SK-N-SH (cell line): ENCODE measurements around the gene PRR35. TPM values are rescaled to one million over a fixed set of nuclear protein-coding genes. Genes with fewer than 3 reads are reported as not detected.

Experiments
- CTCF ChIA-PET: fragments of 300-600, 350-600 bp; formaldehyde crosslinking; extraction: SDS; loops from one replicate; lab custom pipeline; 2021; lab: Yijun Ruan, JAX
- POLR2A ChIA-PET: fragments of 350-600 bp; sonication (Branson Sonifier 250); formaldehyde crosslinking; extraction: SDS; loops from one replicate; lab custom pipeline; 2020; ENCODE audit warnings: antibody characterized with exemption, inconsistent platforms; lab: Yijun Ruan, JAX
- DNase-seq: peaks from one replicate; pipeline ENCODE4 v3.0.0; 2012
- H2AFZ ChIP-seq: fragments of 200-600 bp; sonication (generic); 2 replicates; pipeline ENCODE4 v1.8.1; 2016; ENCODE audit warnings: antibody characterized with exemption, mild to moderate bottlenecking, low read depth
- H3F3A ChIP-seq: fragments of 200-600 bp; sonication (generic); replicated peaks from 2 replicates; pipeline ENCODE3; 2016; ENCODE audit warnings: antibody characterized with exemption, mild to moderate bottlenecking; ENCODE audit not compliant: insufficient read depth
- H3K27ac ChIP-seq, 2 experiments: fragments of 200-500 bp in 1 of 2; fragments of 200-600 bp in 1 of 2; sonication (Bioruptor generic) in 1 of 2; sonication (generic), shearing (Covaris generic) in 1 of 2; 2 replicates each; pipeline versions ENCODE4 v1.5.1 to v1.6.1; 2014 to 2016; ENCODE audit warnings: low read depth in 2 of 2, inconsistent platforms in 1 of 2, low read length in 1 of 2, mild to moderate bottlenecking in 1 of 2, mixed read lengths in 1 of 2
- H3K27me3 ChIP-seq: fragments of 200-600 bp; sonication (generic), shearing (Covaris generic); 2 replicates; pipeline ENCODE4 v1.6.1; 2016; ENCODE audit warnings: mixed run types; ENCODE audit not compliant: insufficient read depth
- H3K36me3 ChIP-seq, 2 experiments: fragments of 200-500 bp in 1 of 2; fragments of 200-600 bp in 1 of 2; sonication (Bioruptor generic) in 1 of 2; sonication (generic) in 1 of 2; replicated peaks in 1 of 2; 2 replicates each; pipeline versions ENCODE3 to v1.5.1; 2014 to 2016; ENCODE audit warnings: low read length in 1 of 2, mild to moderate bottlenecking in 1 of 2; ENCODE audit not compliant: insufficient read depth in 2 of 2, control insufficient read depth in 1 of 2
- H3K4me1 ChIP-seq, 2 experiments: fragments of 200-500 bp in 1 of 2; fragments of 200-600 bp in 1 of 2; sonication (Bioruptor generic) in 1 of 2; sonication (generic), shearing (Covaris generic) in 1 of 2; 2 replicates each; pipeline versions ENCODE4 v1.5.1 to v1.6.1; 2014 to 2016; ENCODE audit warnings: low read depth in 1 of 2, low read length in 1 of 2, mixed run types in 1 of 2; ENCODE audit not compliant: insufficient read depth in 2 of 2, control insufficient read depth in 1 of 2
- H3K4me2 ChIP-seq: fragments of 200-600 bp; sonication (generic), shearing (Covaris generic); 2 replicates; pipeline ENCODE4 v1.6.1; 2017; ENCODE audit warnings: mixed run types
- H3K4me3 ChIP-seq, 2 experiments: fragments of 200-500 bp in 1 of 2; fragments of 200-600 bp in 1 of 2; sonication (Bioruptor generic) in 1 of 2; sonication (generic), shearing (Covaris generic) in 1 of 2; 2 replicates each; pipeline versions ENCODE4 v1.5.1 to v1.8.1; 2014 to 2016; ENCODE audit warnings: low read depth in 2 of 2, inconsistent platforms in 1 of 2, low read length in 1 of 2, mild to moderate bottlenecking in 1 of 2, mixed read lengths in 1 of 2, moderate library complexity in 1 of 2
- H3K79me2 ChIP-seq: fragments of 200-600 bp; sonication (generic); 2 replicates; pipeline ENCODE4 v1.8.1; 2017; ENCODE audit warnings: mild to moderate bottlenecking; ENCODE audit not compliant: insufficient read depth
- H3K9ac ChIP-seq: fragments of 200-600 bp; sonication (generic); 2 replicates; pipeline ENCODE4 v1.6.1; 2017; ENCODE audit warnings: mixed run types
- H3K9me2 ChIP-seq: fragments of 200-600 bp; sonication (generic); 2 replicates; pipeline ENCODE4 v1.6.1; 2017; ENCODE audit warnings: mixed run types
- H3K9me3 ChIP-seq: fragments of 200-600 bp; sonication (generic); 2 replicates; pipeline ENCODE4 v1.6.1; 2017; ENCODE audit warnings: mixed run types, mild to moderate bottlenecking, moderate library complexity
- H4K20me1 ChIP-seq: fragments of 200-600 bp; sonication (generic); 2 replicates; pipeline ENCODE4 v1.6.1; 2017; ENCODE audit warnings: mild to moderate bottlenecking, mixed run types; ENCODE audit not compliant: insufficient read depth
- CHD2 ChIP-seq: fragments of 150-350 bp; IDR thresholded peaks from 2 replicates; pipeline ENCODE4 v1.6.1; 2018; ENCODE audit warnings: low read length; ENCODE audit not compliant: partially characterized antibody
- EP300 ChIP-seq, 2 experiments: IDR thresholded peaks; 2 replicates each; pipeline versions ENCODE4 v1.4.0 to v1.6.1; 2012; ENCODE audit warnings: borderline replicate concordance in 1 of 2, low read depth in 1 of 2, low read length in 1 of 2
- FOSL2 ChIP-seq: IDR thresholded peaks from 2 replicates; pipeline ENCODE4 v1.4.0; 2012; ENCODE audit warnings: low read depth, mild to moderate bottlenecking, moderate library complexity, borderline replicate concordance
- FOXM1 ChIP-seq: IDR thresholded peaks from 2 replicates; pipeline ENCODE4 v1.4.0; 2012; ENCODE audit warnings: low read depth, mild to moderate bottlenecking
- MAX ChIP-seq: IDR thresholded peaks from 2 replicates; pipeline ENCODE4 v1.4.0; 2012; ENCODE audit warnings: low read depth
- NFIC ChIP-seq: IDR thresholded peaks from 2 replicates; pipeline ENCODE4 v1.4.0; 2012; ENCODE audit warnings: borderline replicate concordance
- RAD21 ChIP-seq: IDR thresholded peaks from 2 replicates; pipeline ENCODE4 v1.6.1; 2012; ENCODE audit warnings: mild to moderate bottlenecking, low read length
- RFX5 ChIP-seq: IDR thresholded peaks from 2 replicates; pipeline ENCODE4 v1.6.1; 2012; ENCODE audit warnings: mild to moderate bottlenecking, improper control_type of control experiment, low read length
- RXRA ChIP-seq: IDR thresholded peaks from 2 replicates; pipeline ENCODE4 v1.4.0; 2012; ENCODE audit warnings: low read depth, mild to moderate bottlenecking, borderline replicate concordance
- TAF1 ChIP-seq: IDR thresholded peaks from 2 replicates; pipeline ENCODE4 v1.6.1; 2012; ENCODE audit warnings: low read depth, mild to moderate bottlenecking, low read length, moderate library complexity, borderline replicate concordance
- TEAD4 ChIP-seq: IDR thresholded peaks from 2 replicates; pipeline ENCODE4 v1.4.0; 2012; ENCODE audit warnings: mild to moderate bottlenecking, borderline replicate concordance; ENCODE audit not compliant: insufficient read depth
- WGBS: methylation state at CpG from one replicate; pipeline ENCODE4 v1.1.6; 2017; ENCODE audit warnings: low lambda C conversion rate; 5-methylcytosine and 5-hydroxymethylcytosine counted together
- polyA plus RNA-seq, 3 experiments: library from polyadenylated mRNA; depleted of rRNA; stranded (reverse); fragments of >200 nt; gene quantifications; 2 replicates each; pipeline ENCODE4 v1.2.3, GENCODE V29; 2012
- TF ChIP-seq, protein P1 (sequence below): IDR thresholded peaks from 2 replicates; pipeline ENCODE4 v1.4.0; 2012; ENCODE audit warnings: low read depth, borderline replicate concordance

The PRR35 gene
- polyA plus RNA-seq, 1 of the 3 experiments (the other 2 are of a cell fraction): not detected

GRCh38 chr16:580141-580945 is 20.1 kb downstream of the PRR35 start:
- Histone ChIP-seq H3K9me2 (no peaks in the 10 kb centered on the region), H2AFZ (no peak overlapping the region), H3F3A (no peaks in the 10 kb centered on the region), H3K4me3 (no peak overlapping the region), H3K36me3 (peaks cover 0 to 29% of the 10 kb centered on the region in 2 experiments), H4K20me1 (no peaks in the 10 kb centered on the region), H3K79me2 (no peaks in the 10 kb centered on the region), H3K9ac (no peak overlapping the region), H3K27ac (no peak overlapping the region), H3K4me2 (no peak overlapping the region), H3K4me1 (peaks cover 0 to 3% of the 10 kb centered on the region in 2 experiments; a peak in 1 of 4 replicates), H3K9me3 (no peaks in the 10 kb centered on the region), H3K27me3 (no peaks in the 10 kb centered on the region)
- WGBS: 95% methylated on average over 5 of the region's 27 CpGs
- no peak for TF ChIP-seq NFIC
- POLR2A ChIA-PET: interaction anchor here (1.1 kb wide), 1 partner anchor 8 kb away, joined by 4 read pairs; no protein-coding TSS in a partner anchor
- CTCF ChIA-PET: interaction anchor here (1.4 kb wide), 1 partner anchor 8 kb away, joined by 4 read pairs; no protein-coding TSS in a partner anchor
- DNase-seq: no peak

- CTCF ChIA-PET: interaction anchor here (1.0 to 1.2 kb wide), 3 partner anchors 34 to 80 kb away, joined by 3 read pairs; no protein-coding TSS in a partner anchor
- no peak overlapping the region for H3K27ac ChIP-seq
- TF ChIP-seq EP300 (IDR thresholded peaks at IDR 0.05; ENCODE audit: borderline replicate concordance in 1 of 2, low read depth in 1 of 2, low read length in 1 of 2) (no peak), RFX5 (no peak), MAX (no peak)
- TF ChIP-seq, protein P1, sequence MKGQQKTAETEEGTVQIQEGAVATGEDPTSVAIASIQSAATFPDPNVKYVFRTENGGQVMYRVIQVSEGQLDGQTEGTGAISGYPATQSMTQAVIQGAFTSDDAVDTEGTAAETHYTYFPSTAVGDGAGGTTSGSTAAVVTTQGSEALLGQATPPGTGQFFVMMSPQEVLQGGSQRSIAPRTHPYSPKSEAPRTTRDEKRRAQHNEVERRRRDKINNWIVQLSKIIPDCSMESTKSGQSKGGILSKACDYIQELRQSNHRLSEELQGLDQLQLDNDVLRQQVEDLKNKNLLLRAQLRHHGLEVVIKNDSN: no peak
- TF ChIP-seq, all 33 proteins: peak for 0
- Histone ChIP-seq H3K36me3 (peaks cover 0 to 23% of the 10 kb centered on the region in 2 experiments), H3K4me3 (no peak overlapping the region), H2AFZ (no peak overlapping the region), H3K27me3 (no peaks in the 10 kb centered on the region), H3K9me2 (no peaks in the 10 kb centered on the region), H3K9ac (no peak overlapping the region), H3F3A (no peaks in the 10 kb centered on the region), H3K4me1 (peaks cover 6 to 10% of the 10 kb centered on the region in 2 experiments; a peak in 1 of 4 replicates), H4K20me1 (no peaks in the 10 kb centered on the region), H3K79me2 (no peaks in the 10 kb centered on the region), H3K9me3 (no peaks in the 10 kb centered on the region), H3K4me2 (no peak overlapping the region)
- POLR2A ChIA-PET: interaction anchor here (0.7 kb wide), 1 partner anchor 155 kb away, joined by 4 read pairs; no protein-coding TSS in a partner anchor
- no peak for DNase-seq
- WGBS: over 99% methylated on average over 12 of the region's 19 CpGs
These were observed 20.8 kb downstream of the PRR35 start for GRCh38 chr16:580946-581498.

GRCh38 chr16:582218-582613 is 22.0 kb downstream of the PRR35 start:
- CTCF ChIA-PET: interaction anchor here (1.0 to 1.2 kb wide), 4 partner anchors 11 to 79 kb away, joined by 3 read pairs; no protein-coding TSS in a partner anchor
- Histone ChIP-seq H2AFZ (no peak overlapping the region), H4K20me1 (no peaks in the 10 kb centered on the region)

More at GRCh38 chr16:582218-582613, 22.0 kb downstream of the PRR35 start:
- DNase-seq: no peak
- no peak overlapping the region for H3K4me2 ChIP-seq
- no peak overlapping the region for H3K9ac ChIP-seq
- no peak for TF ChIP-seq TEAD4
- no peak for TF ChIP-seq RXRA
- TF ChIP-seq FOSL2: no peak
- TF ChIP-seq TAF1: no peak
- TF ChIP-seq CHD2: no peak
- TF ChIP-seq RAD21: no peak
- TF ChIP-seq FOXM1: no peak
- TF ChIP-seq, all 33 proteins: peak for 0
- peaks cover 4% of the 10 kb centered on the region; the same call in 1 of the 2 replicates for H3K79me2 ChIP-seq
- H3K4me3 ChIP-seq: no peak overlapping the region
- peaks cover 10 to 22% of the 10 kb centered on the region in 2 experiments; a peak in 2 of 4 replicates for H3K4me1 ChIP-seq
- POLR2A ChIA-PET: no interaction called here
- no peaks in the 10 kb centered on the region for H3K9me2 ChIP-seq
- H3K27ac ChIP-seq: no peak overlapping the region
- WGBS: 87% methylated on average over 3 of the region's 18 CpGs
- H3K27me3 ChIP-seq: no peaks in the 10 kb centered on the region
- H3K9me3 ChIP-seq: no peaks in the 10 kb centered on the region
- peaks cover 5% of the 10 kb centered on the region for H3F3A ChIP-seq
- peaks cover 0 to 19% of the 10 kb centered on the region in 2 experiments for H3K36me3 ChIP-seq
